Upper lobe of right lung (tissue), 1 donor: ENCODE data around the gene NEUROG3. TPM values are rescaled to one million over a fixed set of nuclear protein-coding genes. Genes with fewer than 3 reads are reported as not detected.

Source experiments
- ATAC-seq: fragments of 200-7000 bp; cut with Tn5 transposase; one replicate; pipeline ENCODE4 v1.9.1; 2020; ENCODE audit warnings: mild to moderate bottlenecking, moderate library complexity
- DNase-seq: peaks from one replicate; pipeline ENCODE4 v3.0.0-alpha.2; 2020
- H3K27ac ChIP-seq: fragments of 200-600 bp; one replicate; pipeline ENCODE4 v1.8.0; 2022
- H3K27me3 ChIP-seq: fragments of 200-600 bp; one replicate; pipeline ENCODE4 v1.8.0; 2022; ENCODE audit warnings: mild to moderate bottlenecking
- H3K36me3 ChIP-seq: fragments of 200-600 bp; one replicate; pipeline ENCODE4 v1.8.0; 2022
- H3K4me1 ChIP-seq: fragments of 200-600 bp; one replicate; pipeline ENCODE4 v1.8.0; 2022
- H3K4me3 ChIP-seq: fragments of 200-600 bp; one replicate; pipeline ENCODE4 v1.8.0; 2022; ENCODE audit warnings: mild to moderate bottlenecking
- H3K9me3 ChIP-seq: fragments of 200-600 bp; one replicate; pipeline ENCODE4 v1.8.0; 2022
- CTCF ChIP-seq: fragments of 200-600 bp; IDR thresholded peaks from one replicate; pipeline ENCODE4 v1.8.0; 2022; ENCODE audit warnings: antibody characterized with exemption
- intact Hi-C: fragments of 100-400 bp; cut with DNase I; formaldehyde crosslinking; loops from one replicate; pipeline ENCODE4 v1.11.0; 2022
- total RNA-seq: library from RNA; stranded (reverse); fragmentation: NEBNext Ultra II Directional; extraction: Animal tissue kit (Norgen Biotek cat#: 25700); gene quantifications from one replicate; pipeline ENCODE4 v1.2.1, GENCODE V29; 2021
- donor health status: DM: no; HTN: yes; CAD: no; lungs with severe emphysema.

The NEUROG3 gene
- total RNA-seq, 1 donor from 2014 or later, result not detected

DNA sequence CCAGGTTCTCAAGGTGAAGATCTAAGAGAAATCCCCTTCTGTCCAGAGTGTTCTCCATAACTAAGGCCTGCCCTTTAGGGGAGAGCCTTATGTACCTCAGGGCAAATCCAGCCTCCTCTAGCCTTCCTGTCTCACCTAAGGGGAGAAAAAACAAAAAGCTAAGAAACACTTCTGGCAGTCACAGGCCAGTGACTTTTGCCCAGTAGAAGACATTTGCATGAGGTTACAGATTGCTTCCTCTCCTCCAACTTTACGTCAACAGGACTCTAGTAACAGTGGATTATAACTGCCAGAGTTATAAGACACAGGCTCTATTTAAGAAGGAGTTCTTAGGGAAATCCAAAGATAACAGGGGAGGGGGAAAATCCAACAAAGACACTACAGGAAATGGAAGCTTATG lies 40.9 kb upstream of the NEUROG3 start:
- Histone ChIP-seq H3K27ac (no peak overlapping the region), H3K4me1 (no peaks in the 10 kb centered on the region), H3K27me3 (no peaks in the 10 kb centered on the region), H3K4me3 (no peak overlapping the region), H3K9me3 (no peaks in the 10 kb centered on the region), H3K36me3 (no peaks in the 10 kb centered on the region)
- DNase-seq (no peak), ATAC-seq (no peak)
- intact Hi-C loops, result no loop called here
- no peak for TF ChIP-seq CTCF

- Histone ChIP-seq H3K27ac (no peak overlapping the region), H3K4me3 (no peak overlapping the region), H3K36me3 (no peaks in the 10 kb centered on the region), H3K4me1 (no peaks in the 10 kb centered on the region), H3K27me3 (no peaks in the 10 kb centered on the region), H3K9me3 (no peaks in the 10 kb centered on the region)
- DNase-seq, result no peak
- TF ChIP-seq CTCF, result no peak
- ATAC-seq, result no peak
- intact Hi-C loops, result no loop called here
Observed at GRCh38 chr10:69612760-69613159, 39.5 kb upstream of the NEUROG3 start.

DNA sequence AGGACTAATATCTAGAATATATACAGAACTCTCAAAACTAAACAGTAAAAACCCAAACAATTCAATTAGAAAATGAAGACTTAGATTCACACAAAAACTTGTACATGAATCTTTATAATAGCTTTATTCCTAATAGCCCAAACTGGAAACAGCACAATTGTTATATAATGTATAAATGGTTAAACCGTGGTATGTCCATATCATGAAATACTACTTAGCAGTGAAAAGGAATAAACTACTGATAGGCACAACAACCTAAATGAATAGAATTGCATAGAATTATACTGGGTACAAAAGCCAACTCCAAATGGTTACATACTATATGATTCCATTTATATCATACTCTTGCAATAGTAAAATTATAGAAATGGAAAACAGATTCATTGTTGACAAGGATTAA lies 35.9 kb upstream of the NEUROG3 start:
- Histone ChIP-seq H3K4me3 (no peak overlapping the region), H3K27me3 (peaks cover 9% of the 10 kb centered on the region), H3K4me1 (no peaks in the 10 kb centered on the region), H3K36me3 (no peaks in the 10 kb centered on the region), H3K27ac (no peak overlapping the region), H3K9me3 (no peaks in the 10 kb centered on the region)
- intact Hi-C loops, result no loop called here
- DNase-seq, result no peak
- no peak for TF ChIP-seq CTCF
- ATAC-seq, result no peak

- no peak for TF ChIP-seq CTCF
- no peaks in the 10 kb centered on the region for H3K9me3 ChIP-seq
- H3K27me3 ChIP-seq, result peaks cover 32% of the 10 kb centered on the region
- intact Hi-C loops, result no loop called here
- ATAC-seq, result no peak
- no peaks in the 10 kb centered on the region for H3K36me3 ChIP-seq
- H3K4me3 ChIP-seq, result no peak overlapping the region
- no peak for DNase-seq
- H3K27ac ChIP-seq, result no peak overlapping the region
- no peaks in the 10 kb centered on the region for H3K4me1 ChIP-seq
Observed at GRCh38 chr10:69600761-69601330, 27.6 kb upstream of the NEUROG3 start.

DNA sequence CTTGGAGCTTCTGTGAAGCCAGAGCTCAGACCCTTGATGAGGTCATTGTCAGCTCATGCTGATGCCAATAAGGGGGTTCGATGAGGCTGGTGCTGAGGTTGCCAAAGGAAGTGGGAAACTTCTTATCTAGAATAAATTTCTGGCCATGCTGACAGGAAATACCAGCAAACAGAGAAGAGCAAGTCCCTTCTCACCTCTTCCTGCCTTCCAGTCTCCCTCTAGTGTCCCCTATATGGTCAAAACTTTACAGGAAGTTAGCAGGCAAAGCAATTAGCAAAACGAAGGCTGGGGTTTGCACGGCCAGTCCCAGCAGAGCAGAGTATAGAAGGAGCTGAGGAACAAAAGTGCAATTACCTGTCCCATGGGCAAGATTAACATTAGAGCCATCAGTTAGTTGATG lies 15.1 kb upstream of the NEUROG3 start:
- no peaks in the 10 kb centered on the region for H3K36me3 ChIP-seq
- no peak for ATAC-seq
- DNase-seq, result no peak
- H3K4me1 ChIP-seq, result no peaks in the 10 kb centered on the region
- no peak for TF ChIP-seq CTCF
- H3K27ac ChIP-seq, result no peak overlapping the region
- H3K9me3 ChIP-seq, result no peaks in the 10 kb centered on the region
- H3K4me3 ChIP-seq, result no peak overlapping the region
- no peaks in the 10 kb centered on the region for H3K27me3 ChIP-seq
- intact Hi-C loops, result no loop called here

- DNase-seq (no peak), ATAC-seq (no peak)
- H3K4me3 ChIP-seq, result no peak overlapping the region
- H3K27ac ChIP-seq, result no peak overlapping the region
- intact Hi-C loops, result no loop called here
- H3K36me3 ChIP-seq, result no peaks in the 10 kb centered on the region
- H3K9me3 ChIP-seq, result no peaks in the 10 kb centered on the region
- no peaks in the 10 kb centered on the region for H3K4me1 ChIP-seq
- TF ChIP-seq CTCF, result no peak
- H3K27me3 ChIP-seq, result peaks cover 7% of the 10 kb centered on the region
Observed at GRCh38 chr10:69584624-69585023, 11.4 kb upstream of the NEUROG3 start.
